GM21825 (cell line): Measurements from ENCODE around the gene TMEFF2.

Experiments
- ATAC-seq: cut with Tn5 transposase; IDR thresholded peaks from one replicate; pipeline ENCODE4 v1.9.1; 2021; ENCODE audit warnings: mild to moderate bottlenecking, moderate library complexity; ENCODE audit not compliant: unreplicated experiment

The TMEFF2 gene

DNA sequence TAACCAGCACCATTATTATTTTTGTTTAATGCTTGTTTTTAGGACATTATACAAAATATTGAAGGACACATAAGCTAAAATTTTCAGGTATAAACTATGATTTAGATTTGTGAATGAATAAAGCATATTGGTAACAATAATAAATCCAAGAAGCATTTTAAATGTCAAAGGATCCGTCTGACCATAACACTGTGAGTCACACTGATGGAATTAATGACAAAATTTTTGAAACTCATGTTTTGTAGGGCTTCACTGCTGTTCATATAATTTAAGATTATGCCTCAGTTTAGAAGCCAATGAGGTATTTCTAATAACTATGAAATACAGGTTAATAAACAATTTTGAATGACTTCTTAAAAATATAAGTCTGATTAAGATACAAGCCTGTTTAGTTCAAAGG lies 124.6 kb downstream of the TMEFF2 start:
- no peak for ATAC-seq

DNA sequence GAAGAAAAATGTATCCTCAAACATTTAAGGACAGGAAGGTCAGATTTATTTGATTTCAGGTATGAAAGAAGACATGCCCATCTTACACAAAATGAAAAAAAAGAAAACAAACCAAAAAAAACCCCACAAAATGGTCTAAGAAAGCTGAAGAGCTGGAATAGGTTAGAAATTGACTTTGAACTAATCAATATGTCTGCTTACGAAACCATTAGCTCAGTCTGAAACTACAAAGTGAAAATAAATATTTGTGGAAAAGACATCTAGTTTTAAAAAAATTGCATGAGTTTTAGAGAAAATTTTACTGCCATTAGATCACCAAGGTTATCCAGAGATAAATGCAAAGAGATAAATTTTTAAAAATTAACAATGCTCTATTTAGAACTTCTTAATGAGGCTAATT lies 125.3 kb downstream of the TMEFF2 start:
- no peak for ATAC-seq

DNA sequence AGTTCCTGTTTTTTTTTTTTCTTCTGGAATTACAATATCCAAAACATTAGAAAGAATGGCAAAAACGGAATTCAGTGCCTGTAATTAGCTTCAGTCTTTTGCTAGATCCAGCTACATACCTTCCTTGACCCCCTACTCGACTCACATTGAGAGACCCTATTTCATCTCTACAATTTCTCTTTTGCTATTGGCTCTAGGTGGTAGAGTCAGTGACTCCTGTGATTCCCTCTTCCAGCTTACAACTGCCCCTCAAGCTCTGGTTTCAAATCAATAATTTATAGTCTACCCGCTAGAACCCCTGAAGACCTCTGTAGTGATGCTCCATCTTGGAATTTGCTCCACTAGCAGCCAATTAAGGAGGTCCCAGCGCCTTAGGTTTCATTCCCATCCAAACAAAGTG lies 125.8 kb downstream of the TMEFF2 start:
- no peak for ATAC-seq

DNA sequence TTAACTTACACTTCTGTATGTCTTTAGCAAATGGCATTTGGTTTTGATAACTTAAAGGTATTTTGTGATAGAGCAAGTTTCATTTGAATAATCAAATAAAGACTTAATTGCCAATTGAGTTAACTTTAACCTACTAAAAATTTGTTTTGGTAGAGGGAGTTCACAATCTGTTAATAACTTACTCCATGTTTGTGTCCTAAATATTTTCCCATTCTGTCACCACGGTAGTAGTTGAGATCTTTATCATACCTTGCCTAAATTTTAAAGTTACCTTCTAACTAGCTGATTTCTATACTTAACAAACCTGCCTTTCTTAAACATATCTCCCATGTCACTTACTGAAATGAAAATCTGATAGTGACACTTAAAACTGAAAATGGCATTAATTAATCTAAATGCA lies 127.1 kb downstream of the TMEFF2 start:
- no peak for ATAC-seq

DNA sequence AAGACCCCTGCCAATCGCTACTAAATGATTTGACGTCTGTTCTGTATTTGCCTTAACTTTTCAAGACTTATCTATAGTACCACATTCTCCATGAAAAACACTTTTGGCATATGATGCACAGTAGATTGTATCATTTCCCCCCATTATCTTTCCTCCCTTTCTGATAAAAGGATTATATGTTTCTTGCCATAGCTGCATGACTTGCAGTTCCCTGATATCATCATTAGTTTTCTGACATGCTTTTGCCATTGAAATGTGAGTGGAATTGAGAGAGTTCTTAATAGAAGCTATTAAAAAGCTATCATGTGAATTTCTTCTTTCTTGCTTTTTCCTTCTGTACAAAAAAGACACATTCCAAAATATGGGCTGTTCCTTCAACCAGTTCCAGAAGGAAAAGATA lies 130.3 kb downstream of the TMEFF2 start:
- no peak for ATAC-seq

DNA sequence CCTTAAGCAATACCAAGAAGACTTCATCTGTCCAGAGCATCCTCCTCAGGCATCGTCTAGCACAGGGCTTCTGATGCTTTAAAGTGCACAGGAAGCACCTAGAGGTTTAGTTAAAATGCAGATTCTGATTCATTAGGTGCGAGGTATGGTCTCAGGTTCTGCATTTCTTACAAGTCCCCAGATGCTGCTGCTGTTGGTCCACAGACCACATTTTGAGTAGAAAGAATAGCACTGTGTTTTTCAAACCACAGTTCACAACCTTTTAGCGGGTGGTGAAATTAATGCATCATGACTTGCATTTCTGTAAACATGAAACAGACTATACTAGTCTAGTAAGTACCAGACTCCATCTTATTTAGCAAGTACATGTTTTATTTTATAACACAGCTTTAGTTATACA lies 134.6 kb downstream of the TMEFF2 start:
- no peak for ATAC-seq

DNA sequence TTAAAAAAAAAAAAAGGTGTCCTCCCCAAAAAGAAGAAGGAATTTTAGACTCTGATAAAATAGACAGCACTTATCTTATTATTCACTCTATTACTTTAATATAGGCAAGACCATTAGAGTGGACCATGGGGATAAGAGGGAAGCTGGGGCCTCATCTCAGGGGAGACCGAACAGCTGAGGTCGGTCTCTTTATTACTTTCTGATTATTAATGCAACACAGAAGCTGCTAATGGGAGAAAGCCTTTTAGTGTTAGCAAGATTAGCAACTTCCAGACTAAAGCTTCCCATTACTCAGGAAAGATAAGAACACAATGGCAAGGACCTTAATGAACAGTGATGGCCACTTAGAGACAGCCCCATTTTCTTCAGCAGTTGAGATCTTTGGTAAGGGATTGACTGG lies 135.5 kb downstream of the TMEFF2 start:
- ATAC-seq, result no peak

DNA sequence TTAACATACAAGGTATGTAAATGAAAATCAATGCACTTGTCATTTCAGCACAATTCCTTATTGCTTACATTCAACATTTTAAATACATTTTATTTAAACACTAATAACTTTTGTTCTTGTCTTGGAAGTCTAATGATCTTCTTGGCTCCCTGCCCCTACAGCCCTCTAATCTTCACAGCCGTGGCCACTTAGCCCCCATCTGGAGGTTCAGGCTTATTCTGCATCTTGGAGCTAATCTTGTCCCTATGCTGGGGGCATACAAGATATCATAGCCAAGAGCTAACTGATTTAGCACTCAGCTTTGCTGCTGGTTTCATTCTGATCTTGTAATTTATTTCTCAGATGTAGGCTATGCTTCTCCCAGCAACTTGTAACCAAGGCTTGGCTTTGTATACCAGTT lies 140.8 kb downstream of the TMEFF2 start:
- no peak for ATAC-seq

DNA sequence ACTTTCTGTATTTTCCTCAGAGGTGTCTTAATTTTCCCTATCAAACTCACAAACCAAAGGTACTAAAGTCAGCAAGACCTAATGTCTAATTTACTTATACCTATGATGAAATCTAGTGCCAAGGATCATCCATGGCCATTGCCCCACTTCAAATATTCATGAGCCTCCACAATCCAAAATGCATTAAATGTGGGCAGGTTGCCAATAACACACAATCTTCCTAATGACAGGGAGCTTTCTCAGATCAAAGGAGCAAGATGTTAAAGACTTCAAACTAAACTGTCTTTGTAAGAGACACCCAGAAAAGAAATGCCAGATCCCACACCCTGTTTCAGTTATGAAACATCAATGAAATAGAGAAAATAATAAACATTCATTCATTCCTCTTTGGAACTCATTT lies 143.2 kb downstream of the TMEFF2 start:
- ATAC-seq, result no peak

DNA sequence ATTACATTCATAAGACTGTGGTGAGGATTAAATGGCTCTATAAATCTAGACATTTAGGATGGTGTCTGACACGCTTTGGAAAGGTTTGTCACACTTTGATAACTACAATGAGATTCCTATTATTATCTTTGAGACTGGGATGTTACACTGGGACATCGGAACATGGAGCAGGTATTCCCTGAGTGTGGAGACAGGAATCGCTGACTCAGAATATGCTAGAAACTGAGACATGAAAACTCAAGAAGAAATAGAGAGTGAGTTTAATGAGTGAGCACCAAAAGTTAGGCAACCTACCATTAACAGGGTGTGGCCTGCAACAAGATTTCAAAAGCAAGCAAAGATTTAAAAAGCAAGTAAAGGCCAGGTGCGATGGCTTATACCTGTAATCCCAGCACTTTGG lies 145.4 kb downstream of the TMEFF2 start:
- no peak for ATAC-seq

DNA sequence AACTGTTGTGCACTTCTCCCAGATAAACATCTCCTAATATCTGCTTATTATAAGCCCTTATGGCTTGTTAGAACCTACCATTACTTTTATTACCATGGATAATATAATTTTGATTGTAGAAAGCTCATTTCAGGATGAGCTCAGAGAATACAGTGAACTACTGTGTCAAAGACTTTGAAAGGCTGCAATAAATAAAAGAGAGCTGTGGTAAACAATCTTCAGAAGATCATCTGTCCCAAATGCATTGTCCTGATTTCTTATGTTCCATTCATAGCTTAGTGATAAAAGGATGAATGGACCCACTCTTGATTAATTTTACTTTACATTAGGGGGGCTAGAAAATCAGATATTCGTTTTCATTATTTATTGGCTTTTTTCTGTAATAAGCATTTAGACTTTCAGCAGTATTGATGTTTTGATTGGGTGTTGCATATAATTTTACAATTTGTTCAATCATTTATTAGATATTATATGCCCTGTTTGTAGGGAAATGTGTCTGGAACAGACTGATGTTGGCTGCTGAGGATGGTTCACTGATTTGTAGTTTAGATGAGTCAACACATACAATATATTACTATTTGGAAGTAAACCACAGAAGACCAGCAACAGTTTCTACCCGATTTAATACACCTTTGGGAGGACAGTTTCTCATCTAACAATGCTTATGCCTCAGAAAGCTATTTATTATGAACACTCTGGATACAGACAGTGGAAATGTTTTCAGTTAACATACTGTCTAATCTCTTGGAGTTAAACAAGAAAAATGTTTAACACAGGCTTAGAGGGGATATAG lies 147.2 kb downstream of the TMEFF2 start:
- no peak for ATAC-seq

DNA sequence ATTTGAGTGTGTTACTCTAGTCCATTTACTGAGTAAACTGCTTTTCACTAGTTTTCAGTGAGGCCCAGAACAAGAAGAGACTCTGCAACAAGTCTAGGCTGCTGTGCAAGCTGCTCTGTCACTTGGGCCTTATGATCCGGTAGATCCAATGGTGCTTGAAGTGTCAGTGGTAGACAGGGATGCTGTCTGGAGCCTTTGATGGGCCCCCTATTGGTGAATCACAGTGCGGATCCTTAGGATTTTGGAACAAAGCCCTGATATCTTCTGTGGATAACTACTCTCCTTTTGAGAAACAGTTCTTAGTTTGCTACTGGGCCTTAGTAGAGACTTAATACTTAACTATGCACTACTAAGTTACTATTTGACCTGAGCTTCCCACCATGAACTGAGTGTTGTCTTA lies 150.2 kb downstream of the TMEFF2 start:
- ATAC-seq, result no peak

DNA sequence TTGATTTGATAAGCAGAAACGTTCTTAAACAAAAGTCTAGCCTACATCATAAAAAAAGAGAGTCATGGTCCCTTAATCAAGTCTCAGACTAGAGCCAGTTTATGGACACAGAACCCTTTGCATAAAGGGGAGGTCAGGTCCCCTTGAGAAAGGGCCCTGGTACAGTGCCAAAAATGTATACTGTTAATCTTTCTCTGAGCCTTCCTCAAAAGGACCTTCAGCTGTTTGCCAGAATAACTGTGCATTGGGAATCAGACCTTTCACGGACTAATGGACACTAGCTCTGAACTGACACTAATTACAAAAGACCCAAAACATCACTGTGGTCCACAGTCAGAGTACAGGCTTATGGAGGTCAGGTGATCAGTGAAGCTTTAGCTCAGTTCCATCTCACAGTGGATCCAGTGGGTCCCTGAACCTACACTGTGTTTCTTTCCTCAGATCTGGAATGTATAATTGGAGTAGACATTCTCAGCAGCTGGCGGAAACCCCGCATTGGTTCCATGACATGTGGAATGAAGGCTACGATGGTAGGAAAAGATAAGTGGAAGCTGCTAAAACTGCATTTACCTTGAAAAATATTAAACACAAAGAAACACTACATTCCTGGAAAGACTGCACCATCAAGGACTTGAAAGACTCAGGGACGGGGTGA lies 151.4 kb downstream of the TMEFF2 start:
- ATAC-seq, result no peak

DNA sequence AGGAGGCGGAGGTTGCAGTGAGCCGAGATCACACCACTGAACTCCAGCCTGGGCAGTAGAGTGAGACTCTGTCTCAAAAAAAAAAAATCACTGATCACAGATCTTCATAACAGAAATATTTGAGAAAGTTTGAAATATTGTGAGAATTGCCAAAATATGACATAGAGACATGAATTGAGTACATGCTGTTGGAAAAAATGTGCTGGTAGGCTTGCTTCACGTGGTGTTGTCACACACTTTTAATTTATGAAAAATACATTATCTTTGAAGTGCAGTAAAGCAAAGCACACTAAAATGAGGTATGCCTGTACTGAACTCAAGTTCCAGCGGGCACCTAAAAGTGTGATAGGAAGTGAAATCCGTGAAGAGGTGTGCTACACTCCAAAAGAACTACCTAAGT lies 152.6 kb downstream of the TMEFF2 start:
- ATAC-seq, result no peak

DNA sequence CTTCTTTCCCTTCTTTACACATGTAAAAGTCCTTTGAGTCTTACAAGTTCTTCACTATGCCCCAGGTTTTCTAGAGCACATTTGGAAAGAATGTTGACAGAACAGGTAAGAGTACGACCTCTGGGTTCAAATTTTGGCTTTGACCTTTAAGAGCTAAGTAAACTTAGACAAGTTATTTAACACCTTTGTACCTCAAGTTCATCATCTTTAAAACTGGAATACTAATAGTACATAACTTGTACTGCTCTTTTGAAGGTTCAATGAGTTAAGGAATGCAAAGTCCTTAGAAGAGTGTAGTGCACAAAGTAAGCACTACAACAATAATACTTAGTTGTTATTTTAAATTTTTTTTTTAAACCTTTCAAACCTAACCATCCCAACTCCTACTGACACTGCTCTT lies 156.6 kb downstream of the TMEFF2 start:
- no peak for ATAC-seq

DNA sequence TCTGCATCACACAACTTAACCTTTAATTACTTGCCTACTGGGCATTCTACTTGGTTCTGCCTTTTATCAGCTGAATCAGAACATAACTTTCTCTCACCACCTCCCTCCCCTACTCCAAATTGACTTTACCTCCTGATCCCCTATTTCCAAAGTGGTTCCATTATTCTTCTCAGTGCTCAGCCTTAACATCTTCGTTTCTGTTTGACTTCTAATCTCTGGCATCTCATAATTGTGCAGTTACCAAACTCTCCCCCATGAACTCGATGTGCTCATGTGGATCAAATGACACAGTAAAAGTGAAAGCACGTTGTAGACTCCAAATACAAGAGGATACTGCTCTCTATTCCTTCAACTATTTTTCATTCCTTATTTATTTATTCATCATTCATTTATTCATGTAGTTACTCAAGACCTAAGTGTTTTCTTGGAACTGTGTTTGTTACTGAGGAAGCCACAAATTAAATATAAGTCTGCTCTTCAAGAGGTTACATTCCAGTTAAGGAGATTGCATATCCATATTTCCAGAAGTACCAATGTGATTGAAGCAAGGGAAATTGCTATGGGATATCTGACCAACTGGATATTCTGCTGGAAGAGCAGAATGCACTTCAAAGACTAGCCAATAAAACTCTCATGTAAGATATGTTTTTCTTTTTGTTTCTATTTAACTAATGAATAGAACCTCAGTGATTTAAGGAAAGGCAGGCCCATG lies 158.8 kb downstream of the TMEFF2 start:
- ATAC-seq, result no peak

DNA sequence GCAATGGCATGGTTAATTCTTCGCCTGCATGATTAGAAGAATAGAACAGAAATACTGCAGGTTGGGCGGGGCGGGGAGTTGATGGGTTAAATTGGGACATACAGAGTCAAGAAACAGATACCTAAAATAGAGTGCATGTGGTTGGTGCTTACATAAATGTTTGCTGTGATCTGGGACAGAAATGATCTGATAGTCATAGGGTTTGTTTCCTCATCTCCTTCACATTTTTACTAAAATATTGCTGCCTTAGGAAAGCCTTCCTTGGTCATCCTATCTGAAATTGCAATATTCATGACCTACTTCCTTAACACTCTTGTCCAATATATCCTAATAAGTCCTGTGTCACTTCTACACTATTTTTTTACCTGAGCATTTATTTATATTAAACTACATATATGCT lies 163.9 kb downstream of the TMEFF2 start:
- no peak for ATAC-seq

DNA sequence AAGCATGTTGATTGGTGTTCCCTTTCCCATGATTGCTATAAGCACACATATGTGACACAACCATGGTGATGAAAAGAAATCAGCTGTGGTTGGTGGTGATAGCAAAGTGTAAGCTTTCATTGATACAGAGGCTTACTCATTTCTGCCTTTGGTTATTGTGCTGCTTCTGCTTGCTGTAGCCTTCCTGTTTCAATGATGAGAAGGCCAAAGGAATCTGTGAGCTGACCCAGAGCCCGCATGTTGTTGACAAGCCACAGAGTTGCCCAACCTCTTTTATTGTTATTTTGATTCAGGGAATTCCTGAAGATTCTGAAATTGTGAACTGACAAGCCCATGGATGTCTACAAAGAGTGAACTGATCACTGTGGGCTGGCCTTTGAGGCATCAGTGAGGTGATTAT lies 164.4 kb downstream of the TMEFF2 start:
- ATAC-seq, result no peak

DNA sequence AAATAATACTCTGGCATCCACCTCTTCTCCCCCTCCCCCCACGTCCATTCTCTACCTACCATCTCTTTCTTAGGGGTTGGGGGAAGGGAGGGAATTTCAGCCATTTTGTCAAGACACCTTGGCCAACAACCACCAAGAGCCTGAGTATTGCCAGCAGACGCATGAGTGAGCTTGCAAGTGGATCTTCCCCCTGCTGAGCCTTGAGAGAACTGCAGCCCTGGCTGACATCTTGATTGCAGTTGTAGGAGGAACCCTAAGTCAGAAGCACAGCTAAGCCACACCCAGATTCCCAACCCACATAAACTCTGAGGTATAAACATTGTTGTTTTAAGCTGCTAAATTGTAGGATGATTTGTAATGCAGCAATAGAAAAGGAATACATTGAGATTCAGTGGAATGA lies 165.6 kb downstream of the TMEFF2 start:
- ATAC-seq, result peak; percentile 61

DNA sequence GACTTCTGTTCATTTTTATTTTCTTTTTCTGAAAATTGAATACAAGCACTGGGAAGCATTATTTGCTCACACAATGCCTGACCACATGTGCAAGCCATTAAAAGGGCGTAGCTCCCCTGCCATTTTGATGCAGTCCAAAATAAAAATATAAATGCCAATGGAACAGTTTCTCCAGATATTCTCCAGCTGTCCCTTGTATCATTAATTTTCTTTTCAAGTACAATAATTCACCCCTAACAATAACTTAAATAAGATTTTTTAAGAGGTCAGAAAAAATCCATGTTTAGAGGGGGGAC lies 168.0 kb downstream of the TMEFF2 start:
- no peak for ATAC-seq

DNA sequence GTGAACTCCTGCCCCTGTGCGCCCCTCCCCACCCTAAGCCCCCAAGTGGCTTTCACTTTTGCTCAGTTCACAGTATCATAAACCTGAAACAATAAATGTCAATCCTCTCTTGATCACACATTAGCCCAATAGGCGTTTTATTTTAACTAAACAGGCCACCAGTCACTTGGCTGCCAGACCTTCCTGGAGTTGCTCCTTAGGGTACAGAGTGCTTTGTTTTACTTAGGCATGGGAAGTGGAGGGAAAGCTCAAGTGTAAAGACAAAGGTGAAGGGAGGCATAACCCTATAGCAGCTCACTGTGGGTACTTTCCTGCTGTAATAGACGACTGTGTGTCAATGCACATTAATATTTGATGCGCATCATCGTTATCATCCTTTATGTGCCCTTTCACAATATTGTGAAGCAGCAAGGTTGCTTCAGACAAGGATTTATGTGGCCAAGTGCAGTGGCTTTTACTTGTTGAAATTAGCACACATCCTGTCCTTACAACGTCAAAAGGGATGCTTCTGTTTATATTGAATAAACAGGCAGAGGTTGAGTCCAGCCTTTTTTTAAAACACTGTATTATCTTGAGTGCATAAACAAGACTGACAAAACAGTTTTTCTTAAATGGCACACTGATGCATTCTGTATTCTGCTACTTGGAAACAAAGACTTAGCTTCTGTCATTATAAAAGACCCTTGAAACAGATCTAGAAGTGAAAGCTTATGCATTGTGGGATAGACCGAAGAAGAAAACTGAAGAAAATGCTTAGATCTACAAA lies 168.5 kb downstream of the TMEFF2 start:
- ATAC-seq, result no peak

DNA sequence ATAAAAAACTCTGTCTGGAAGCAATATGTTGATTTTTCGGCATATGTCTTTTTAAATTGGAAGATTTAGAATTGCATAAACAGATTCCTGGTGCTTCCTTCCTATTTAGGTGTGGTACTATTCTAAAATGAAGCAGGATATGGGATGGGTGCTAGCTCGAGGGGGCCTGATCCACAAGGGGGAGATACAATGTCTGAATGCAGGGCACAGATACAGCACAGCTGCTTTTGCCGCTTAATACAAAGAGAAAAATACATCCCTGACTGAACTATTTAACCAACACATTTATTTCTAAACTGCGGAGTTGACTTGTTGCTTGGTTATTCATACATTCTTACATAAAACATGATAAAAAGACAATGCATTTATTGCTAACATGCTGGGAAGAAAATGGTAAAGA lies 169.1 kb downstream of the TMEFF2 start:
- no peak for ATAC-seq
